G401 (cell line): ENCODE data around the gene CPED1. TPM values are rescaled to one million over a fixed set of nuclear protein-coding genes. Genes with fewer than 3 reads are reported as not detected.

ENCODE experiments used
- DNase-seq: peaks from one replicate; pipeline ENCODE4 v3.0.0-alpha.2; 2015; ENCODE audit warnings: low spot score
- in situ Hi-C: cut with HindIII; loops from 2 replicates; pipeline ENCODE4 v1.10.0; 2016; ENCODE audit warnings: low sequenced_read_pairs, mixed read lengths
- total RNA-seq: library from RNA; depleted of rRNA; stranded (reverse); fragments of >200 nt; shearing (Covaris generic); gene quantifications from 2 replicates; pipeline ENCODE4 v1.2.3, GENCODE V29; 2014

CPED1 gene
- total RNA-seq, 1 experiment from 2014 or later: 30.7 TPM

DNA sequence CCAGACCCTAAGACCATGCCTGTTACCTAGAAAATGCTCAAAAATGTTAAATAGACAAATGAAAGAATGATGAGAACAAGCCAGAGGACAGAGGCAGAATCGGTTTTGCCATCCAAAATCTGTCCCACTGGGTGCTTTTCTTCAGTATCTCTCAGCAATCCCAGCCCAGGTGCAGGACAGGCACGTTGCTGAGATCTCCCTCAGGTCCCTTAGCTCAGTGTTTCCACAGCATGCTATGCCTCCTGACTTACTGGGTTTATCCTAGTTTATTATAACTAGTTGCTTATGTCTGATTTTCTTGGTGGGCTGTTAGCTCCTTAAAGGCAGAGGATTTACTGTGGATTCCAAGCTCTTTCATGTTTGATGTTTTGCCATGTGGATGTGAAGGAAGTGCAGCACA is 20.3 kb downstream of the CPED1 start:
- no peak for DNase-seq
- in situ Hi-C loops: no loop called here

DNA sequence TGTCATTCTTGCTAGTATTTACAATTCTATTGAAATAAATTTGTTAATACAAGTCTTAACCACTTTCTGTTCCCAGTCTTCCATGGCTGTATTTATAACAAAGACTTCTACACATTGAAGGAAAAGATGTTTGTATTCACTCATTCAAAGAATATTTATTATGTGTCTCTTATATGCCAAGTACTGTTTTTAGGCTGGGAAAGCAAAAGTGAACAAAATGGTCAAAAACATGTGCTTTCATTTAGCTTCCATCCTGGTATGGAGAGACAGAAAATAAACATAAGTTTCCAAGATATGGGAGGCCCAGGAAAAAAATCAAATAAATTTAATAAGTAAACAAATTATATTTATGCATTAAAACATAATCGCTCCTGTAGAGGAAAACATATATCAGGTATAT is 22.9 kb downstream of the CPED1 start:
- in situ Hi-C loops: no loop called here

DNA sequence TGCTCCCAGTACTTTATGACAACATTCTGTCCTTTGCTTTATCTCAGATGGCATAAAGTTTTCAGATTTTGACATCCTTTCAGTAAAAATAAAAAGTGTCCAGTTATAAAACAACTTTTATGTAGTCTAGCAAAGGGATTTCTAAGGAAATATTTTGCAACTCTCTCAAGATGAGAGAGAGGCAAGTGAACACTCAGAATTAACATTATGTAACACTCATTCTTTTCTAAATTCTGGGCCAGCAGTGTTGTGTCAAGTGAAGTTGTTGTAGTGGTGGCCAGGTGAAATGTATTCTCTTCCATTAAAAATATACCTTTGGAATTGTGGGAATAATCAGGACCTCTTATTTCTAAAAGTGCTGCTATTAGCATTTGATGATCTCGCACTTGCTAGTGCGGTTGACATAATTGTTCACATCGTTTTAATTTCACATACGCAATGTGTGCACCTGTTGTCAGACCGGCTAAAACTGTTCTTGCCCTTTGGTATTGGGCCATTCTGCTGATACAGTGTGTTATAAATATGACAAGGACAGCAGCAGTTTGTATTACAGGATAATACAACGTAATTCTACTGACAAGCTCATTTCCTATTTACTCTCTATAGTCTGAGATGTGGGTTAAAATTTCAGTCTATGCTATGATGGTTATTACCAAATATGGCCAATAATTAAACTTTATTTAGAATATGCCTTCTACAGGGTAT is 23.8 kb downstream of the CPED1 start:
- in situ Hi-C loops: no loop called here
- no peak for DNase-seq

More for the DNA sequence above, 22.9 kb downstream of the CPED1 start:
- no peak for DNase-seq

DNA sequence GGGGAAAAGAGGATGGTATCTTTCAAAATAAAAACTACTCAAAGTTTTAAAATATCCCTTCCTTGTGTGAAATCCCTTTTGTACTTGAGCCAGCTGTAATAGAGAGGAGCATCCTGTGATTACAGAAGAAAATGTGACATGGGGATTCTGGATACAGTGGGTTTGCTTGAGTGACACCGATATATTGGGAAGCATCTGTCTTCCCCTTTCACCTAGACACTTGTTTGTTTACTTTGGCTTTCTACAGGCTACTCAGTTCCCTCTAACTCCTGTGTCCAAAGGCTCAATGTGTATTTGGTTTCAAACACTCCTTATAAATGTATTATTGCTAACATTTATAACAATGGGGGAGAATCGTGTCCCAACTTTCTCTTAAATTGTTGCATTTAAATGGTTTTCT is 24.4 kb downstream of the CPED1 start:
- DNase-seq: no peak
- in situ Hi-C loops: no loop called here

DNA sequence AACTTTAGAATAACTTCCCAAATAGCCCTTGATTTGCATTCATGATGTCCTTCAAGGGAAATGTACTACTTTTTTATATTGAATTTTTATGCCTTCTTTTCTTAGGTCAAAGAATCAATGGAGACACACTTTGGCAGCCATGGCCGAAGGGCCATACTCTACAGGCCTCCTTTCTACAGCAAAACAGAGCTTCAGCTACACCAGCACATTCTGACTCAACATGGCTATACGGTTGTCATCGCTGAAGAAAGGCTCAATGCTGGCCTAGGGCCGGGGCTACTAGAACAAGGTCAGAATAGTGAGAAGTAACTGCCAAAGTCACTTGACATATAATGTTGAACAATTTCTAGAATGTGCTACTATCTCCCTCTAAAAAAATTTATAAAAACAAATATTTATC is 27.0 kb downstream of the CPED1 start:
- no peak for DNase-seq
- in situ Hi-C loops: no loop called here

DNA sequence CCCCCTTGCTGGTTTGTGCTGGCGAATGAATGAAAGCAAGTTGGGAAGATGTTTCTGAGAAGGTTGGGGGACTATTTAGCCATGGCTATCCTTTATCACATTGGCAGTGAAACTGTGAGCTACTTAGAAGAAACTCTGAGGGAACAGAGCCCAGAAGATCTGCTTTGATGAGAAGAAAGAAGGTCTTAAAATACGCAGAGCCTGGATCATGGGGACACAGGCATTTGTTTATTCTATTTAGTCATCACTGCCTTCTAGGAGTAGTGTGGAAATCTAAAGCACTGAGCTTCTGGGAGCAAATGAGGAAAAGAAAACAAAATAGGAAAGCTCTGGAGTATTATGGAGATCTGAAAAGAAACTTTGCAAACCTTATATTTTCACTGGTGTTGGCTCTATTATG is 28.5 kb downstream of the CPED1 start:
- no peak for DNase-seq
- in situ Hi-C loops: no loop called here

DNA sequence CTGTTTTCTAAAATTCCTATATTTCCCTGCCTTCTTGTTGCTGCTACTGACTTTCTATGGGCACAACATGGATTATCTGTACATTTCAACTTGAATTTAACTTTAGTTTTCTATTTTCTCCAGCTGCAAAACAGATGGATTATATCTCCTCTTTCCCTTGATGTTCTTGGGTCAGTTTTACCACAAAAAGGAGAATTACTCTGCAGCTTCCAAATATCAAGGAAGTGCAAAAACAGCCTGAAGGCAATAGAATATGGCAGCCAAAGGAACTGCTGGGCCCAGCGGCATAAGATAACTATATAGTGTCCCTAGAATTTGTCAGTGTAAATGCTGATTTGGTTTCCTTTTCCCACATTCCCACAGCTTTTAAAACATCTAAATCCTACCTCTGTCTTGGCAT is 29.1 kb downstream of the CPED1 start:
- DNase-seq: no peak
- in situ Hi-C loops: no loop called here

DNA sequence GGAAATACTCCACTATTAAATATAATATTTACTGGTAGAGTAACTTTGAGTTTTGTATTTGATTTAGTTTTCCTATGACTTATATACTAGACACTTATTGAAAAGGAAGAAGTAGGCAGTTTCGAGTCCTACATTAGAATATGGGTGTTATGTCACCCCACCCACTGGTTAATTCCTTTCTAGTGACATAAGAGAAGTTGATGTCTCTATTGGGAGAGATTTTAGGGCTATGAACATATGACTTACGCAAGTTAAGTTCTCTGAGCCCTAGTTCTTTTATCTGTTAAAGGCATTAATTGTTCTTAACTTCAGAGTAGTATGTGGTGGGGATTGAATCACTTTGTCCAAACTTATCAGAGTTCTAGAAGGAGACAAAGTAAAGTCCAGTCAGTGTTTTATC is 30.5 kb downstream of the CPED1 start:
- DNase-seq: no peak
- in situ Hi-C loops: no loop called here

DNA sequence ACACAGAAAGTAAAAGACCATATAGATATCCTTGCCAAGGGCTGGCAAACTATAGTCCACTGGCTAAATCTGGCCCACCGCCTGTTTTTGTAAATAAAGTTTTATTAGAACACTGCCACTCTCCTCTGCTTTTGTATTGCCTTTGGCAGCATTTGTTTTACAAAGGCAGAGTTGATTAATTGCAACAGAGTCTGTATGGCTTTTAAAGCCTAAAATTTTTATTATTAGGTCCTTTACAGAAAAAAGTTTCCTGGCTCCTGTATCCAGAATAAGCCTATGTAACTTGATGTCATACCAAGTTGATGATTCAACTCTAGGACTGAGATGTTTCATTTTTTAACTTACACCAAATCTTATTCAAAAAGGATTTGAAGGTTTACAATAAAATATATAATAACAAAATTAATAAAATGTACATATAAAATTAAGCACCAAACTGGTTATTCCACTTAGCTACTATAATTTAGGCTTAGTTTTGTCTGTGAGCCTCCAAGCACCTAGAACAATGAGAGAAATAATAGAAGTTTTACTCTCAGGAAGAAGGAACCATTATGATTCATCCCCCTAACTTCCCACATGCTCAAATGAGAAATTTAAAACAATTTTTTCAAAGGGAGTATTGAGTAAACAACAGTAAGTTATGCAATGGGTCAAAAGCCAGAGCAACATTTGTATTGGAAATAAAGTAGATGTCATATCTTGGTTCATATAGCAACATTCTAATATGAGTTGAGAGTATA is 31.9 kb downstream of the CPED1 start:
- DNase-seq: no peak
- in situ Hi-C loops: no loop called here

DNA sequence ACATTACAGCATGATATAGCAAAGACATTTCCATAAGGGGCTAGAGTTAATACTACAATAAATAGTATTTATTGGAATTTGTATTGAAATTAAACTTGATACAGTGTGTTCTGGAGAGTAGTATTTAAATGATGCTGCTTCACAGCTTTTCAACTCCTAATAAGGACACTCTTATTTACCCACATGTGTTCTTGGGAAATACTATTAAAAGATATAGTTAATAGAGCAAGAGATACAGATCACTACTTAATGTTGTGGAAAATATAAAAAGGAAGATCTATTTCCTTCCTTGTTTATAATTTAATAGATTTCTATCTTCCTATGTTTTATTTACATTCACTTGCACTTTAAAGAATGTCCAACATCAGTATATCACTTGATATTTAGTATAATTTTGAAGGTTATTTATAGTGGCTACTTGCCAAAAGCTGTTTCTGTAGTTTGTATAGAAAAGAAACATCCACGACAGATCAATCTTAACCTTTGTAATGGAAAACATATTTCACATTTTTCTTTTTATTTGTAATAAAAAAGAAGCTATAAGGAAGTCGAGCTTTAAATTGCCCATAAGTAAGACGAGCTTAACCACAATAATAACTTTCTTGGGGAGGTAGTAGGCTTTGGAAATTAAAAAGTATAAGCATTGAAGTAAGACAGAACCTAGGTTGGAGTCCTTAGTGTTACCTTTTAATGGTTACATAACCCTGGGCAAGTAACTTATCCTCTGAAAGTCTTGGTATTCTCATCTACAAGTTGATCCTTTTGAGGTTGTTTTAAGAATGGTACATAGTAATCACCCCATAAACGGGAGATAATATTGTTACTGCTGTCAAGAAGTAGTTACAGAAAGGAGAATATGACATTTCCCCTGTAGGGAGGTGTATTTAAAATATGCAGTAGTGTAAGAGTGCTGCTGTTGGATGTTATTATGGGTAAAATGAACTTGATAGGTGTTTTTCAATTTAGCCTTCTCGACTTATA is 32.8 kb downstream of the CPED1 start:
- DNase-seq: no peak
- in situ Hi-C loops: no loop called here

DNA sequence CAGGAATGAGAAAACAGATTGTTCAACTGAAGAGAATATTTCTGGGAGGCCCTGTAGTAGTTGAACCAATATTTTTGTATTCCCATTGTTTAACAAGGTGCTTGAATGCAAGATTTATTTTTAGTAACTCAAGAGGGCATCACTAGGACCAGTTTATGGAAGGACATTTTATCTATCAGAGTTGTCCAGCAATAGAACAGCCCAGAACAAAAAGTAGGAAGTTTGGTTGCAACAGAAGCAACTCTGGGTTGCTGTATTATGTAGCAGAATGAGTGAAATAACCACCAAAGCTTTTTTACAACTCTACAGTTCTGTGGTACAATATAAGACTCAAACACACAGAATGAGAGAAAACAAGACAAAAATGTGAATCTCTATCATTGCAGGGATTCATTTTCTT is 34.7 kb downstream of the CPED1 start:
- no peak for DNase-seq
- in situ Hi-C loops: no loop called here

DNA sequence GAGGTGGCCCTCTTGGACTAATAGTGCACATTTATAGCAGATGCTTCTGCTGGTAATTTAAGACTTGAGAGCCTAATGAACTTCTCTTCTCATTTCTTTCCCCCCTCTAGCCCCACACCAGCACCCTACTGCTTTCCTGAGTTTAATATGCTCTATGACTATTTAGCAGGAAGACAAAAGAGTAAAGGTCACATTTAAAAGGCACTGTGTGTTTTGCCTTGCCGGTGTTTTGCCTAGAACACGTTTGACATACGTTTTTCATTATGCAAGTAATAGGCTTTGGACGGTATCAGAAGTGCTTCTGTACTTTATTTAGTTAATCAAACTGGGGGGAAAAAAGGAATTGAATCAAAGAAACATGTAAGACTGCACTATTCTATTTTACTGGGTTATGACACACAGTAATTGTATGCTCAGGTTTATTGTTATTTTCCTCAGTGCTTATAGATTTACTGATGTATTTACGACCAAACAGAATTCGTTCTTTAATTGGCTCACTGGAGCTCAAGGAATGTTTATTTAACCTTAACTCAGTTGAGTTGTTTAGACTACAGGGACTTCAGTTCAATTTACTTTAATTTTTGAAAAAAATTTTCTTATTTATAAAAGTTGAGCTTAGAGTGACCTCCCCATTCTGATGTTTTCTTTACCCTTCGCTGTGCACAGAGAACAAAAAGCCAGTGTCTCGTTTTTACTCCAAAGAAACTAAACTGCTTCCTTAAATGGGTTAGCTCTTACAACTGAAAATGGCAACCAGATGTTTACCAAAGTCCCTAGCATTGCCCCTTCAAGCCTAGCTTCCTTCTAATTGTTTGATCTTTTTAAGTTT is 35.4 kb downstream of the CPED1 start:
- in situ Hi-C loops: no loop called here
- no peak for DNase-seq

DNA sequence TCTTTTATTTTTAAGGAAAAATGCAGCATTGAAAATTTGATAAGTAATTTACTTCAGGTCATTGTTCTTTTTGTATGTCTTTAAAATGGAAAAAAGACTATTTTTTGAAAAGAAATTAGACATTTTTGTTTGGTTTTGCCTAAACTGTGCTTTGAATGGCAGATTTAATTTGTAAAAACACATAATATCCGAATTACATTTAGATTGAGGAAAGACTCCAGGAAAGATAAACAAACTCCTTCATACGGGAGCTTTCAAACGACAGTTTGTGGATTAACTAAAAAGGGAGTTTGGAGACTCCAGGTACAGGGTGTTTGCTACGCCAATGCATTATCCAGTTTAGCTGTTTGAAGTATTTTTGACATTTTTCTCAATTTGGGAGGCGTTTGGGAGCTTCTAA is 36.1 kb downstream of the CPED1 start:
- in situ Hi-C loops: no loop called here
- no peak for DNase-seq

DNA sequence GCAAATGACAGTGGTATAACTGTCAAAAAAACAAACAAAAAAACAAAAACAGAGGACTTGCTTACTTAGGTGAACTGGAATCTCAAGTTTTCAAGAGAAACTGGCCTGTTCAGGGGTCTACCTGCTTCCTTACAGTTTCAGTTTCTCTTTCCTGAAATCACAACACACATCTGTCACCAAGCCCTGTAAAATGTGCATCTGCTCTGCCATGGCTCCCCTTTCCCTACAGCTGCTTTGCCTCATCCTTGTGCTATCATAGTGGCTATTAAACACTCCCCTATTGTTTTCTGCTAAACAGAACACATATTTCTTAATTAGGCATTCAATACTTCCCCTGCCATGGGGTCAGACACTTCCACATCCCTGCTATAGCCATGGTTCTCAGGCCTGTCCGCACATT is 37.6 kb downstream of the CPED1 start:
- in situ Hi-C loops: no loop called here
- no peak for DNase-seq

DNA sequence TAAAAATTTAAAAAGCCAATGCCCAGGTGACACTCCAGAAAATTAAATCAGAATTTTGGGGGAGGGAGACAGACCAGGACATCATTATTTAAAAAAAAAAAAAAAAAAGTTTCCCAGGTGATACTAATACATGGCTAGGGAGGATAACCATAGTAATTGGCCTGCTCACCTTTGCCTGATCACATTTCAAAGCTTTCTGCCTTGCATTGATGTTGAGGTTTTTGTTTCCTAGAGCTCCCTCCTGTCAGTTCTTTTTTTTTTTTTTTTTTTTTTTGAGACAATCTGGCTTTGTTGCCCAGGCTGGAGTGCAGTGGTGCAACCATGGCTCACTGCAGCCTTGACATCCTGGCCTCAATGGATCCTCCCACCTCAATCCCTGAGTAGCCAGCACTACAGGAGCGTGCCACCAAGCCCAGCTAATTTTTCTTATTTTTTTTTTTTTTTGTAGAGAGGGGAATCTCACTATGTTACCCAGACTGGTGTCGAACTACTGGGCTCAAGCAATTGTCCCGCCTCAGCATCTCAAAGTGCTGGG is 38.1 kb downstream of the CPED1 start:
- DNase-seq: no peak
- in situ Hi-C loops: no loop called here

DNA sequence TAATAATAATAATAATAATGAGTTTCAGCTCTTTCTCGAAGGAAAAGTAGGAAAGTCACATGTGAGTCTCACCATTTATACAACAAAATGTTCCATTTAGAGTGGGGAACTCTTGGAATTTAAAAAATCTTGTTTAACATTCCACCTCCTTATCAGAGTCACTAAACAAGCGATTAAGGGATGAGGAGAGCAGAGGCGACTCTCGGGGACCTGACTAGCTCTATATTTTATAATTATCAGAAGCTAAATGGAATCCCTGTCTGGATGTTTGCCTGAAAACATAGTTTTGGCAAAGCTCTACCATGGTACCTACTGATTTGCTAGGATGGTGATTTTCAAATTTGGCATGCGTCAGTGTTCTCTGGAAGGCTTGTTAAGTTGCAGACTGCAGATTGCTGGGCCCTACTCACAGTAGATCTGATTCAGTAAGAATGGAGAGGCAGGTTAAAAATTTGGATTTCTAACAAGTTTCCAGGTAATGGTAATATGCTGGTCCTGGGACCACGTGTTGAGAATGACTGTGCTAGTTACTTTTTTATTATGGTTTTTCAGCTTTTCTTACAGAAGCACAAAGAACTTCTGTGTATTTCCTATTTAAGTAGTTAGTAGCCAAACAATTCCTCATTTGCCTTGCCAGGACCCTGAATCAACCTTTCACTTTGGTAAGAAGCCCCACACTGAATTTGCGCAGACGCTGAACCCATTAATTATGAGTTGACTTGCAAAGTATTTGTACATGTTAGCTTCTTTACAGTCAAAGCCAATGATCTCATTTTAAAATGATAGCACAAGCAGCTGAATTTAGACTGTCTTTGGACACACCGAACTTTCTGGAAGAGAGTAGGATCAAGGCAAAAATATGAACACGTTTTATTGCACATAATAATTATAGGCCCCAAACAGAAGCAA is 39.5 kb downstream of the CPED1 start:
- in situ Hi-C loops: no loop called here
- DNase-seq: peak; percentile 68

DNA sequence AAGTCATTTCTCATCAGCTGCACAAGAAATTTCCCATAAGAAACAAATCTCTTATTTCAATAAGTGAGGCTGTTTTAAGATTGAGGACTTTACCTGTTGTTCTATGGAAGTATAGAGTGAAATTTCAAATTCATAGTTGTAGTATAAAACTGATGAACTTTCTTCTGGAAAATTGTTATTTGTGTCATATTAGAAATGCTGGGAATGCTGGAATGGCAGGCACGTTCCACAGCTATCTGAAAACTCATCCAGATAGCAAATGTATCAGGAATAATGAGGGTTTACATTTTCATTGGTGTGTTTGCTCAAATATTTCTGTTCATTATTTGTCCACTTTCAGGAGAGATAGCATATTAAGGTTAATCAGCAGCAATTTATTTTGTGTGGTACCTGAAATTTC is 40.8 kb downstream of the CPED1 start:
- in situ Hi-C loops: no loop called here
- DNase-seq: no peak

DNA sequence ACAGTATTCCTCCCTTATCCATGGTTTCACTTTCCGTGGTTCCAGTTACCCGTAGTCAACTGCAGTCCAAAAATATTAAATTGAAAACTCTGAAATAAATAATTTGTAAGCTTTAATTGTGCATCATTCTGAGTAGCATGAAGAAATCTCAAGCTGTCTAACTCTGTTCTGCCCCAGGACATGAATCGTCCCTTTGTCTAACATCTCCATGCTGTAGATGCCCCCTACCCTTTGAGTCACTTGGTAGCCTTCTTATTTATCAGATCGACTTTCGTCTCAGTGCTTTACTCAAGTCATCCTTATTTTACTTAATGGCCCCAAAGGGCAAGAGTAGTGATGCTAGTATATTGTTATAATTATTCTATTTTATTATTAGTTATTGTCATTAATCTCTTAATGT is 41.8 kb downstream of the CPED1 start:
- in situ Hi-C loops: no loop called here
- DNase-seq: no peak
